ENCODE results near the gene LHFPL3. TPM values are rescaled to one million over a fixed set of nuclear protein-coding genes. Genes with fewer than 3 reads are reported as not detected.
A peak's percentile ranks its signal among the peaks of the same experiment; 100 is the strongest.
"Not testable (repeated sequence)": the region's sequence is repeated elsewhere in the genome, so short reads cannot be mapped to it uniquely, and the experiment has no call there.

Gene LHFPL3
- total RNA-seq, 1 experiment from 2014 or later: not detected

- no peaks in the 10 kb centered on the region for H4K20me1 ChIP-seq (ENCODE audit: insufficient read depth, low read depth, low read length)
- H3K4me1 ChIP-seq (ENCODE audit: low read length): no peaks in the 10 kb centered on the region
- no peak overlapping the region for H2AFZ ChIP-seq (ENCODE audit: low read length)
- no peak for DNase-seq
- H3K9ac ChIP-seq (ENCODE audit: low read length): no peak overlapping the region
- no peaks in the 10 kb centered on the region for H3K9me3 ChIP-seq (ENCODE audit: low read length)
- H3K4me2 ChIP-seq (ENCODE audit: low read depth, low read length, poor library complexity, severe bottlenecking): no peak overlapping the region
- no peaks in the 10 kb centered on the region for H3K79me2 ChIP-seq (ENCODE audit: low read length)
- no peak overlapping the region for H3K27ac ChIP-seq (ENCODE audit: low read length)
- H3K27me3 ChIP-seq (ENCODE audit: low read length): no peaks in the 10 kb centered on the region; the same call in 1 of the 2 replicates
- no peaks in the 10 kb centered on the region for H3K9me2 ChIP-seq (replicated peaks; ENCODE audit: insufficient read depth, low read length)
- no peaks in the 10 kb centered on the region for H3K36me3 ChIP-seq (ENCODE audit: insufficient read depth, low read length)
- H3K4me3 ChIP-seq (ENCODE audit: low read length): no peak overlapping the region
These were observed 256.2 kb downstream of the LHFPL3 start for GRCh38 chr7:104584620-104585019.

GRCh38 chr7:104595591-104595990 is 267.2 kb downstream of the LHFPL3 start:
- not testable (repeated sequence) for H3K4me3 ChIP-seq (ENCODE audit: low read length); H3K9me3 ChIP-seq (ENCODE audit: low read length); H3K9ac ChIP-seq (ENCODE audit: low read length); H3K27ac ChIP-seq (ENCODE audit: low read length); H3K4me2 ChIP-seq (ENCODE audit: low read depth, low read length, poor library complexity, severe bottlenecking); DNase-seq; H3K79me2 ChIP-seq (ENCODE audit: low read length); H3K27me3 ChIP-seq (ENCODE audit: low read length); H4K20me1 ChIP-seq (ENCODE audit: insufficient read depth, low read depth, low read length); H3K4me1 ChIP-seq (ENCODE audit: low read length); H2AFZ ChIP-seq (ENCODE audit: low read length); H3K36me3 ChIP-seq (ENCODE audit: insufficient read depth, low read length); H3K9me2 ChIP-seq (replicated peaks; ENCODE audit: insufficient read depth, low read length)

- Histone ChIP-seq H3K27me3 (ENCODE audit: low read length) (no peaks in the 10 kb centered on the region), H2AFZ (ENCODE audit: low read length) (no peak overlapping the region), H3K9me2 (replicated peaks; ENCODE audit: insufficient read depth, low read length) (no peaks in the 10 kb centered on the region), H3K79me2 (ENCODE audit: low read length) (no peaks in the 10 kb centered on the region), H3K9me3 (ENCODE audit: low read length) (no peaks in the 10 kb centered on the region), H3K27ac (ENCODE audit: low read length) (no peak overlapping the region), H3K4me2 (ENCODE audit: low read depth, low read length, poor library complexity, severe bottlenecking) (no peak overlapping the region), H3K4me1 (ENCODE audit: low read length) (no peaks in the 10 kb centered on the region), H3K4me3 (ENCODE audit: low read length) (no peak overlapping the region), H3K36me3 (ENCODE audit: insufficient read depth, low read length) (no peaks in the 10 kb centered on the region), H4K20me1 (ENCODE audit: insufficient read depth, low read depth, low read length) (no peaks in the 10 kb centered on the region), H3K9ac (ENCODE audit: low read length) (no peak overlapping the region)
- no peak for DNase-seq
These were observed 275.6 kb downstream of the LHFPL3 start for GRCh38 chr7:104603957-104604356.

- Histone ChIP-seq H4K20me1 (ENCODE audit: insufficient read depth, low read depth, low read length) (no peaks in the 10 kb centered on the region), H3K4me1 (ENCODE audit: low read length) (no peaks in the 10 kb centered on the region), H3K79me2 (ENCODE audit: low read length) (no peaks in the 10 kb centered on the region), H3K27ac (ENCODE audit: low read length) (no peak overlapping the region), H3K4me2 (ENCODE audit: low read depth, low read length, poor library complexity, severe bottlenecking) (no peak overlapping the region), H3K9me2 (replicated peaks; ENCODE audit: insufficient read depth, low read length) (no peaks in the 10 kb centered on the region), H3K9me3 (ENCODE audit: low read length) (no peaks in the 10 kb centered on the region), H3K27me3 (ENCODE audit: low read length) (no peaks in the 10 kb centered on the region), H3K9ac (ENCODE audit: low read length) (no peak overlapping the region), H3K4me3 (ENCODE audit: low read length) (no peak overlapping the region), H2AFZ (ENCODE audit: low read length) (no peak overlapping the region), H3K36me3 (ENCODE audit: insufficient read depth, low read length) (no peaks in the 10 kb centered on the region)
- no peak for DNase-seq
These were observed 276.3 kb downstream of the LHFPL3 start for GRCh38 chr7:104604706-104605105.

GRCh38 chr7:104621321-104621720 is 292.9 kb downstream of the LHFPL3 start:
- Histone ChIP-seq H3K79me2 (ENCODE audit: low read length) (no peaks in the 10 kb centered on the region), H2AFZ (ENCODE audit: low read length) (no peak overlapping the region), H3K27me3 (ENCODE audit: low read length) (no peaks in the 10 kb centered on the region), H3K9me3 (ENCODE audit: low read length) (no peaks in the 10 kb centered on the region), H3K36me3 (ENCODE audit: insufficient read depth, low read length) (no peaks in the 10 kb centered on the region), H3K4me2 (ENCODE audit: low read depth, low read length, poor library complexity, severe bottlenecking) (no peak overlapping the region), H4K20me1 (ENCODE audit: insufficient read depth, low read depth, low read length) (no peaks in the 10 kb centered on the region), H3K9me2 (replicated peaks; ENCODE audit: insufficient read depth, low read length) (no peaks in the 10 kb centered on the region), H3K4me1 (ENCODE audit: low read length) (no peaks in the 10 kb centered on the region), H3K4me3 (ENCODE audit: low read length) (no peak overlapping the region), H3K9ac (ENCODE audit: low read length) (no peak overlapping the region), H3K27ac (ENCODE audit: low read length) (no peak overlapping the region)
- no peak for DNase-seq

- no peak overlapping the region for H3K9ac ChIP-seq (ENCODE audit: low read length)
- no peaks in the 10 kb centered on the region for H3K79me2 ChIP-seq (ENCODE audit: low read length)
- H4K20me1 ChIP-seq (ENCODE audit: insufficient read depth, low read depth, low read length): no peaks in the 10 kb centered on the region; the same call in 1 of the 2 replicates
- DNase-seq: no peak
- no peaks in the 10 kb centered on the region for H3K27me3 ChIP-seq (ENCODE audit: low read length)
- no peak overlapping the region for H3K4me3 ChIP-seq (ENCODE audit: low read length)
- H3K4me2 ChIP-seq (ENCODE audit: low read depth, low read length, poor library complexity, severe bottlenecking): no peak overlapping the region
- H3K4me1 ChIP-seq (ENCODE audit: low read length): no peaks in the 10 kb centered on the region
- H3K9me3 ChIP-seq (ENCODE audit: low read length): no peaks in the 10 kb centered on the region
- no peaks in the 10 kb centered on the region for H3K36me3 ChIP-seq (ENCODE audit: insufficient read depth, low read length)
- H3K9me2 ChIP-seq (replicated peaks; ENCODE audit: insufficient read depth, low read length): no peaks in the 10 kb centered on the region
- H2AFZ ChIP-seq (ENCODE audit: low read length): no peak overlapping the region
- no peak overlapping the region for H3K27ac ChIP-seq (ENCODE audit: low read length)
These were observed 297.6 kb downstream of the LHFPL3 start for GRCh38 chr7:104625956-104626355.

- peak; percentile 65 for DNase-seq
These were observed 299.1 kb downstream of the LHFPL3 start for GRCh38 chr7:104627516-104627915.

GRCh38 chr7:104628017-104628416 is 299.6 kb downstream of the LHFPL3 start:
- DNase-seq: no peak
- Histone ChIP-seq H3K9ac (ENCODE audit: low read length) (no peak overlapping the region), H3K79me2 (ENCODE audit: low read length) (no peaks in the 10 kb centered on the region), H3K36me3 (ENCODE audit: insufficient read depth, low read length) (no peaks in the 10 kb centered on the region), H3K9me2 (replicated peaks; ENCODE audit: insufficient read depth, low read length) (no peaks in the 10 kb centered on the region), H3K4me3 (ENCODE audit: low read length) (no peak overlapping the region), H3K27ac (ENCODE audit: low read length) (no peak overlapping the region), H3K4me1 (ENCODE audit: low read length) (no peaks in the 10 kb centered on the region), H3K9me3 (ENCODE audit: low read length) (no peaks in the 10 kb centered on the region), H2AFZ (ENCODE audit: low read length) (no peak overlapping the region), H3K4me2 (ENCODE audit: low read depth, low read length, poor library complexity, severe bottlenecking) (no peak overlapping the region), H3K27me3 (ENCODE audit: low read length) (no peaks in the 10 kb centered on the region), H4K20me1 (ENCODE audit: insufficient read depth, low read depth, low read length) (no peaks in the 10 kb centered on the region; the same call in 1 of the 2 replicates)

More at GRCh38 chr7:104627516-104627915, 299.1 kb downstream of the LHFPL3 start:
- no peaks in the 10 kb centered on the region for H3K9me3 ChIP-seq (ENCODE audit: low read length)
- H3K4me1 ChIP-seq (ENCODE audit: low read length): no peaks in the 10 kb centered on the region
- no peak overlapping the region for H3K27ac ChIP-seq (ENCODE audit: low read length)
- H3K27me3 ChIP-seq (ENCODE audit: low read length): no peaks in the 10 kb centered on the region
- no peaks in the 10 kb centered on the region; the same call in 1 of the 2 replicates for H4K20me1 ChIP-seq (ENCODE audit: insufficient read depth, low read depth, low read length)
- no peak overlapping the region for H3K9ac ChIP-seq (ENCODE audit: low read length)
- no peaks in the 10 kb centered on the region for H3K79me2 ChIP-seq (ENCODE audit: low read length)
- H2AFZ ChIP-seq (ENCODE audit: low read length): no peak overlapping the region
- no peak overlapping the region for H3K4me2 ChIP-seq (ENCODE audit: low read depth, low read length, poor library complexity, severe bottlenecking)
- H3K36me3 ChIP-seq (ENCODE audit: insufficient read depth, low read length): no peaks in the 10 kb centered on the region
- no peak overlapping the region for H3K4me3 ChIP-seq (ENCODE audit: low read length)
- H3K9me2 ChIP-seq (replicated peaks; ENCODE audit: insufficient read depth, low read length): no peaks in the 10 kb centered on the region

GRCh38 chr7:104629408-104629807 is 301.0 kb downstream of the LHFPL3 start:
- Histone ChIP-seq H3K27ac (ENCODE audit: low read length) (no peak overlapping the region), H2AFZ (ENCODE audit: low read length) (no peak overlapping the region), H3K36me3 (ENCODE audit: insufficient read depth, low read length) (no peaks in the 10 kb centered on the region), H3K4me2 (ENCODE audit: low read depth, low read length, poor library complexity, severe bottlenecking) (no peak overlapping the region), H3K4me3 (ENCODE audit: low read length) (no peak overlapping the region), H3K4me1 (ENCODE audit: low read length) (no peaks in the 10 kb centered on the region), H4K20me1 (ENCODE audit: insufficient read depth, low read depth, low read length) (no peaks in the 10 kb centered on the region; the same call in 1 of the 2 replicates), H3K9ac (ENCODE audit: low read length) (no peak overlapping the region), H3K27me3 (ENCODE audit: low read length) (no peaks in the 10 kb centered on the region), H3K9me3 (ENCODE audit: low read length) (no peaks in the 10 kb centered on the region), H3K9me2 (replicated peaks; ENCODE audit: insufficient read depth, low read length) (no peaks in the 10 kb centered on the region), H3K79me2 (ENCODE audit: low read length) (no peaks in the 10 kb centered on the region)
- DNase-seq: no peak
